HL-60 (cell line): ENCODE data around the gene LRFN5.
"Not testable (repeated sequence)": the region's sequence is repeated elsewhere in the genome, so short reads cannot be mapped to it uniquely, and the experiment has no call there.

ENCODE experiments used
- DNase-seq, 2 experiments: peaks; one replicate each; pipeline ENCODE4 v3.0.0-alpha.2; 2010 to 2020; ENCODE audit warnings: low read depth in 1 of 2, low spot score in 1 of 2
- H3K27ac ChIP-seq: fragments of 250-450 bp; sonication (Bioruptor Pico); replicated peaks from 2 replicates; pipeline ENCODE4 v1.5.1; 2020; ENCODE audit warnings: mild to moderate bottlenecking, moderate library complexity
- H3K27me3 ChIP-seq: fragments of 250-450 bp; sonication (Bioruptor Pico); 2 replicates; pipeline ENCODE4 v1.5.1; 2021; ENCODE audit warnings: mild to moderate bottlenecking, moderate library complexity; ENCODE audit not compliant: insufficient read depth, poor library complexity, severe bottlenecking
- H3K4me3 ChIP-seq: replicated peaks from 2 replicates; pipeline ENCODE4 v1.5.1; 2011; ENCODE audit warnings: mild to moderate bottlenecking, control low read depth, low read length; ENCODE audit not compliant: insufficient read depth
- GABPA ChIP-seq: IDR thresholded peaks from 2 replicates; pipeline ENCODE4 v1.6.1; 2012; ENCODE audit warnings: low read depth
- POLR2AphosphoS5 ChIP-seq: IDR thresholded peaks from 2 replicates; pipeline ENCODE4 v1.6.1; 2012; ENCODE audit warnings: low read depth
- REST ChIP-seq: IDR thresholded peaks from 2 replicates; pipeline ENCODE4 v1.6.1; 2012; ENCODE audit warnings: low read depth; ENCODE audit not compliant: insufficient replicate concordance
- SPI1 ChIP-seq: IDR thresholded peaks from 2 replicates; pipeline ENCODE4 v1.6.1; 2012; ENCODE audit warnings: low read depth, mild to moderate bottlenecking, borderline replicate concordance
- TF ChIP-seq, protein P1 (sequence below): IDR thresholded peaks from one replicate; pipeline ENCODE4 v1.5.1; 2011; ENCODE audit warnings: low read length, control low read depth, inconsistent platforms; ENCODE audit not compliant: insufficient read depth

Gene LRFN5

DNA sequence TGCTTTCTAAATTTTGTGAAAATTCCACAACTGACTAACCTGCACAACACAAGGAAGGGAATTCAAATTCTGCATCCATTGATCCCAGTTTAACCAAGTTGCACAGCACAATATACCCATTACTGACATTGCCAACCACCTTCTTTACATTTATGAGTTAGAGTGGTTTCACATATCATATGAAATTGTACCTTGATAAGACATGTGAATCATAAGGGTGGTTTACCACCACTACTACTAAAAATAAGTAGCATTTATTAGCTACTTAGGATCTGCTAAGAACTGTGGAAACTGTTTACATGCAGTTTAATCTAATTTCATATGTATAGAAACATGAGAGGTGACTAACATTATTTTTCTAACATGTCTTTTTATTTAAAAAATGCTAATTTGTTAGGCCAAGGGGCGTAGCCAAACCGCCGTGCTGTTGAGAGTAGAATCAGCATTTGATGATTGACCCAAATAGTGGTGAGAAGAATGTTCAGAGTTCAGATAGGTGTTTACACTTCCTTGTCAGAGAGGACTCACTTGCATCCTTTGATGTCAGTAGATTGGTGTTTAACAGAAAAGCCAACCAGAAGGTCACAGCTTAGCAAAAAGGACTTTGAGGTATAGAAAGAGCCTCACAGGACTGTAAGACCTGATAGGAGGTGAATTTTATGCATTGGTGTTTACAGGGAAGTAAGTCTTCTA is 56.2 kb downstream of the LRFN5 start:
- no peak for DNase-seq
- Histone ChIP-seq H3K27ac (no peak overlapping the region), H3K4me3 (no peak overlapping the region), H3K27me3 (no peaks in the 10 kb centered on the region)
- TF ChIP-seq REST, result no peak

GRCh38 chr14:41663473-41663850 is 56.8 kb downstream of the LRFN5 start:
- TF ChIP-seq GABPA, result no peak
- TF ChIP-seq, protein P1, sequence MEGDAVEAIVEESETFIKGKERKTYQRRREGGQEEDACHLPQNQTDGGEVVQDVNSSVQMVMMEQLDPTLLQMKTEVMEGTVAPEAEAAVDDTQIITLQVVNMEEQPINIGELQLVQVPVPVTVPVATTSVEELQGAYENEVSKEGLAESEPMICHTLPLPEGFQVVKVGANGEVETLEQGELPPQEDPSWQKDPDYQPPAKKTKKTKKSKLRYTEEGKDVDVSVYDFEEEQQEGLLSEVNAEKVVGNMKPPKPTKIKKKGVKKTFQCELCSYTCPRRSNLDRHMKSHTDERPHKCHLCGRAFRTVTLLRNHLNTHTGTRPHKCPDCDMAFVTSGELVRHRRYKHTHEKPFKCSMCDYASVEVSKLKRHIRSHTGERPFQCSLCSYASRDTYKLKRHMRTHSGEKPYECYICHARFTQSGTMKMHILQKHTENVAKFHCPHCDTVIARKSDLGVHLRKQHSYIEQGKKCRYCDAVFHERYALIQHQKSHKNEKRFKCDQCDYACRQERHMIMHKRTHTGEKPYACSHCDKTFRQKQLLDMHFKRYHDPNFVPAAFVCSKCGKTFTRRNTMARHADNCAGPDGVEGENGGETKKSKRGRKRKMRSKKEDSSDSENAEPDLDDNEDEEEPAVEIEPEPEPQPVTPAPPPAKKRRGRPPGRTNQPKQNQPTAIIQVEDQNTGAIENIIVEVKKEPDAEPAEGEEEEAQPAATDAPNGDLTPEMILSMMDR, result no peak
- TF ChIP-seq POLR2AphosphoS5, result no peak
- TF ChIP-seq SPI1, result no peak
- TF ChIP-seq REST, result no peak
- no peak for DNase-seq

GRCh38 chr14:41666301-41666700 is 59.6 kb downstream of the LRFN5 start:
- no peak overlapping the region for H3K27ac ChIP-seq
- TF ChIP-seq SPI1 (no peak), REST (no peak)
- no peak for DNase-seq
- H3K4me3 ChIP-seq, result no peak overlapping the region
- no peaks in the 10 kb centered on the region for H3K27me3 ChIP-seq

More at GRCh38 chr14:41663473-41663850, 56.8 kb downstream of the LRFN5 start:
- Histone ChIP-seq H3K4me3 (no peak overlapping the region), H3K27me3 (no peaks in the 10 kb centered on the region), H3K27ac (no peak overlapping the region)

GRCh38 chr14:41668356-41668755 is 61.7 kb downstream of the LRFN5 start:
- Histone ChIP-seq H3K4me3 (no peak overlapping the region), H3K27me3 (no peaks in the 10 kb centered on the region), H3K27ac (no peak overlapping the region)
- no peak for DNase-seq
- TF ChIP-seq, protein P1, result no peak
- TF ChIP-seq GABPA (no peak), SPI1 (no peak), POLR2AphosphoS5 (no peak), REST (no peak)

- DNase-seq, H3K4me3 ChIP-seq, H3K27me3 ChIP-seq, H3K27ac ChIP-seq: not testable (repeated sequence)
Observed at GRCh38 chr14:41673601-41674000, 66.9 kb downstream of the LRFN5 start.

DNA sequence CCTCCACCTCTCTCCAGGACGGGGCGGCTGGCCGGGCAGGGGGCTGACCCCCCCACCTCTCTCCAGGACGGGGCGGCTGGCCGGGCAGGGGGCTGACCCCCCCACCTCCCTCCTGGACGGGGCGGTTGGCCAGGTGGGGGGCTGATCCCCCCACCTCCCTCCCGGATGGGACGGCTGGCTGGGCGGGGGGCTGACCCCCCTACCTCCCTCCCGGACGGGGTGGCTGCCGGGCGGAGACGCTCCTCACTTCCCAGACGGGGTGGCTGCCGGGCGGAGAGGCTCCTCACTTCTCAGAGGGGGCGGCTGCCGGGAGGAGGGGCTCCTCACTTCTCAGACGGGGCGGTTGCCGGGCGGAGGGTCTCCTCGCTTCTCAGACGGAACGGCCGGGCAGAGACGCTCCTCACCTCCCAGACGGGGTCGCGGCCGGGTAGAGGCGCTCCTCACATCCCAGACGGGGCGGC is 67.9 kb downstream of the LRFN5 start:
- DNase-seq, H3K4me3 ChIP-seq, H3K27ac ChIP-seq, H3K27me3 ChIP-seq: not testable (repeated sequence)
